ENCODE measurements around the gene ERAS.

ERAS gene

DNA sequence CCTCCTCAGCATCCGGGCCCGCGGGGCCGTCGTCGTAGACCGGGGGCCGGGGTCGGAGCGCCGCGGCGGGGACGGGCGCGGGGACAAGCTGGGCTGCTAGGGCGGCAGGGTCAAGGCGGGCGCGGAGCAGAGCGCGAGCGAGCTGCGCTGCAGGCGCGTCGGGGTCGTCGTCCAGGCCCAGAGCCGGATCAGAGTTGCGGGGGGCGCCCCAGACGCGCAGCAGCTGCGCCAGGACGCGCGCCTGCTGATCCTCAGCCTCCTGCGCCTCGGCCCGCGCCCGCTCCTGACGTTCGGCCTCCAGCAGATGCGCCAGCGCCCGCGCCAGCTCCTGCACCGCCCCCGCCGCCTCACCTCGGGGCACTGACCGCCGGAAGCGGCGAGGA is 5.6 kb downstream of the ERAS start:
- no peak for ATAC-seq (ENCODE audit: insufficient read depth, low read depth)
- DNase-seq = no peak
- Histone ChIP-seq H3K27ac (ENCODE audit: low read length) (no peak overlapping the region), H2AFZ (ENCODE audit: low read depth, low read length) (no peak overlapping the region), H3K4me3 (ENCODE audit: low read depth in 1 of 2, low read length in 2 of 2) (no peak overlapping the region), H3K27me3 (ENCODE audit: insufficient read depth, low read length, poor library complexity) (no peaks in the 10 kb centered on the region), H3K4me1 (ENCODE audit: insufficient read depth, low read length) (no peaks in the 10 kb centered on the region), H3K9me3 (ENCODE audit: insufficient read depth, low read length, severe bottlenecking) (no peaks in the 10 kb centered on the region), H3K9ac (ENCODE audit: low read depth, low read length) (no peak overlapping the region), H3K36me3 (ENCODE audit: insufficient read depth, low read length) (no peaks in the 10 kb centered on the region), H3K79me2 (ENCODE audit: insufficient read depth, low read length) (no peaks in the 10 kb centered on the region), H4K20me1 (ENCODE audit: insufficient read depth, low read length) (no peaks in the 10 kb centered on the region), H3K4me2 (ENCODE audit: insufficient read depth, low read length) (no peak overlapping the region)
- no peak for TF ChIP-seq EZH2 (IDR thresholded peaks at IDR 0.05; ENCODE audit: borderline replicate concordance, low read depth, low read length, severe bottlenecking)
- TF ChIP-seq, protein P1, sequence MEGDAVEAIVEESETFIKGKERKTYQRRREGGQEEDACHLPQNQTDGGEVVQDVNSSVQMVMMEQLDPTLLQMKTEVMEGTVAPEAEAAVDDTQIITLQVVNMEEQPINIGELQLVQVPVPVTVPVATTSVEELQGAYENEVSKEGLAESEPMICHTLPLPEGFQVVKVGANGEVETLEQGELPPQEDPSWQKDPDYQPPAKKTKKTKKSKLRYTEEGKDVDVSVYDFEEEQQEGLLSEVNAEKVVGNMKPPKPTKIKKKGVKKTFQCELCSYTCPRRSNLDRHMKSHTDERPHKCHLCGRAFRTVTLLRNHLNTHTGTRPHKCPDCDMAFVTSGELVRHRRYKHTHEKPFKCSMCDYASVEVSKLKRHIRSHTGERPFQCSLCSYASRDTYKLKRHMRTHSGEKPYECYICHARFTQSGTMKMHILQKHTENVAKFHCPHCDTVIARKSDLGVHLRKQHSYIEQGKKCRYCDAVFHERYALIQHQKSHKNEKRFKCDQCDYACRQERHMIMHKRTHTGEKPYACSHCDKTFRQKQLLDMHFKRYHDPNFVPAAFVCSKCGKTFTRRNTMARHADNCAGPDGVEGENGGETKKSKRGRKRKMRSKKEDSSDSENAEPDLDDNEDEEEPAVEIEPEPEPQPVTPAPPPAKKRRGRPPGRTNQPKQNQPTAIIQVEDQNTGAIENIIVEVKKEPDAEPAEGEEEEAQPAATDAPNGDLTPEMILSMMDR (IDR thresholded peaks at IDR 0.05; ENCODE audit: borderline replicate concordance, extremely low read depth, low read length, poor library complexity, severe bottlenecking) = no peak

DNA sequence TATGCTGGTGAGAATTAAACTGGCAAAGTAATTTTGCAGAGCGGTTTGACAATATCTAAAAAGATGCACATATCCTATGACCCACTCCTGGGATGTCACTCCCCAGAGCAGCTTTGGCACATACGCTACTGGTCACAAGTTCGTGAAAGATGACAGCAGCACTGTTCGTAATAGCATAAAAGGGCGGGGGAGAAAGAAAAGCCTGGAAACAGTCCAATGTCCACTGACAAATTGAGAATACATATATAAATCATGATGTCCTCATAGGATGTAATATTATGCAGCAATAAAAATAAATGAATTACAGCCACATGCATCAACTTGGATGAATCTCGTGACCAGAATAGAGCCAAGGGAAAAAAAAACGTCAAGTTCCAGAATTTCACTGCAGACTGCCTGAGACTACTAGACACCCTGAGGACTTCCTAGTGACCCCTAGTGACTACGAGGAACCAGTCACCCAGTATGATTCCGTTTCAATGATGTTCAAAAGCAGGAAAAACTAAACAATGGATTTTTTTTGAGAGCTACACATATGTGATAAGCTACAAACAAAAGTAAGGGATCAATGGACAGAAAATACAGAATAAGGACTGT is 7.3 kb downstream of the ERAS start:
- Histone ChIP-seq H3K9ac (ENCODE audit: low read depth, low read length) (no peak overlapping the region), H3K9me3 (ENCODE audit: insufficient read depth, low read length, severe bottlenecking) (no peaks in the 10 kb centered on the region), H4K20me1 (ENCODE audit: insufficient read depth, low read length) (no peaks in the 10 kb centered on the region), H2AFZ (ENCODE audit: low read depth, low read length) (no peak overlapping the region), H3K4me1 (ENCODE audit: insufficient read depth, low read length) (no peaks in the 10 kb centered on the region), H3K27ac (ENCODE audit: low read length) (no peak overlapping the region), H3K79me2 (ENCODE audit: insufficient read depth, low read length) (no peaks in the 10 kb centered on the region), H3K4me2 (ENCODE audit: insufficient read depth, low read length) (no peak overlapping the region), H3K36me3 (ENCODE audit: insufficient read depth, low read length) (no peaks in the 10 kb centered on the region), H3K4me3 (ENCODE audit: low read depth in 1 of 2, low read length in 2 of 2) (no peak overlapping the region), H3K27me3 (ENCODE audit: insufficient read depth, low read length, poor library complexity) (no peaks in the 10 kb centered on the region)
- ATAC-seq (ENCODE audit: insufficient read depth, low read depth) (no peak), DNase-seq (no peak)
- TF ChIP-seq, protein P1 (IDR thresholded peaks at IDR 0.05; ENCODE audit: borderline replicate concordance, extremely low read depth, low read length, poor library complexity, severe bottlenecking) = no peak
- TF ChIP-seq EZH2 (IDR thresholded peaks at IDR 0.05; ENCODE audit: borderline replicate concordance, low read depth, low read length, severe bottlenecking) = no peak

DNA sequence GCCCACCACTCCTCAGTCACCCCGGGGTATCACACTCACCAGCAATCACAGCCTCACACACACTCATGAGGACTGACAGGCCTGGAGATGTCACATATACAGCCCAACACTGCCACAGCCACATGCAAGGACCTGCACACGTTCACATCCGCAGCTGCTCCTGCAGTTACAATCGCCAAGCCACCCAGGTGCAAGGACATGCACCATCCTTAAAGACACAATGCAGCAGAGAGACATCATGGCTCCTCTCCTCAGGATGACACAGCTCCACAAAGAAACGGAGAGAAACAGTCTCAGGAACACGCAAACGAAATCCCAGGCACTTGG is 8.0 kb downstream of the ERAS start:
- no peak overlapping the region for H3K27ac ChIP-seq (ENCODE audit: low read length)
- no peaks in the 10 kb centered on the region for H3K4me1 ChIP-seq (ENCODE audit: insufficient read depth, low read length)
- no peak overlapping the region for H3K4me2 ChIP-seq (ENCODE audit: insufficient read depth, low read length)
- no peak overlapping the region for H3K4me3 ChIP-seq (ENCODE audit: low read depth in 1 of 2, low read length in 2 of 2)
- no peaks in the 10 kb centered on the region for H3K9me3 ChIP-seq (ENCODE audit: insufficient read depth, low read length, severe bottlenecking)
- H3K79me2 ChIP-seq (ENCODE audit: insufficient read depth, low read length) = no peaks in the 10 kb centered on the region
- TF ChIP-seq, protein P1 (IDR thresholded peaks at IDR 0.05; ENCODE audit: borderline replicate concordance, extremely low read depth, low read length, poor library complexity, severe bottlenecking) = no peak
- TF ChIP-seq EZH2 (IDR thresholded peaks at IDR 0.05; ENCODE audit: borderline replicate concordance, low read depth, low read length, severe bottlenecking) = no peak
- H2AFZ ChIP-seq (ENCODE audit: low read depth, low read length) = no peak overlapping the region
- H3K27me3 ChIP-seq (ENCODE audit: insufficient read depth, low read length, poor library complexity) = no peaks in the 10 kb centered on the region
- no peaks in the 10 kb centered on the region for H4K20me1 ChIP-seq (ENCODE audit: insufficient read depth, low read length)
- DNase-seq (no peak), ATAC-seq (ENCODE audit: insufficient read depth, low read depth) (no peak)
- H3K9ac ChIP-seq (ENCODE audit: low read depth, low read length) = no peak overlapping the region
- H3K36me3 ChIP-seq (ENCODE audit: insufficient read depth, low read length) = no peaks in the 10 kb centered on the region
